PC-9 (cell line): Measurements from ENCODE around the gene ARGLU1.

Experiments used
- EZH2 ChIP-seq: fragments of 200-600 bp; sonication (generic); IDR thresholded peaks from 2 replicates; pipeline ENCODE4 v1.8.0; 2017; ENCODE audit warnings: antibody characterized with exemption, low read depth
- TF ChIP-seq, protein P1 (sequence below): fragments of 200-600 bp; sonication (generic); conservative IDR thresholded peaks from 2 replicates; pipeline ENCODE4 v1.6.1; 2017; ENCODE audit warnings: mixed run types, antibody characterized with exemption, mild to moderate bottlenecking, moderate library complexity

DNA sequence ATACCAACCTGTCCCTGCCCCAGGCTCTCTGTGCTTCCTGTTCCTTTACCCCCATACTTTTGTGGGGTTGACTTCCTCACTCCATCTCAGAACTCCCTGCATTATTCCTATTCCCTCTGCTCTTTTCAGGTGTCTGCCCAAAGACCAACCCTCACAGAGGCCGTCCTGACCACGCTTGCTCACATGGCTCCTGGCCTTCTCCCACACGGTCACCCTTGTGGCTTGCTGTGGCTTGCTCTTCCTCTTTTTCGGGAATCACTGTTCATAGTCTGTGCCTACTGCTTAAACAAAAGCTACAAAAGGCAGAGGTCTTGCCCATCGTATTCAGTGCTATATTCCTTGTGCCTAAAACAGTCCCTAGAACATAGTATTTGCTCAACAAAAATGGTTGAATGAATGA is 25.2 kb upstream of the ARGLU1 start:
- TF ChIP-seq, protein P1, sequence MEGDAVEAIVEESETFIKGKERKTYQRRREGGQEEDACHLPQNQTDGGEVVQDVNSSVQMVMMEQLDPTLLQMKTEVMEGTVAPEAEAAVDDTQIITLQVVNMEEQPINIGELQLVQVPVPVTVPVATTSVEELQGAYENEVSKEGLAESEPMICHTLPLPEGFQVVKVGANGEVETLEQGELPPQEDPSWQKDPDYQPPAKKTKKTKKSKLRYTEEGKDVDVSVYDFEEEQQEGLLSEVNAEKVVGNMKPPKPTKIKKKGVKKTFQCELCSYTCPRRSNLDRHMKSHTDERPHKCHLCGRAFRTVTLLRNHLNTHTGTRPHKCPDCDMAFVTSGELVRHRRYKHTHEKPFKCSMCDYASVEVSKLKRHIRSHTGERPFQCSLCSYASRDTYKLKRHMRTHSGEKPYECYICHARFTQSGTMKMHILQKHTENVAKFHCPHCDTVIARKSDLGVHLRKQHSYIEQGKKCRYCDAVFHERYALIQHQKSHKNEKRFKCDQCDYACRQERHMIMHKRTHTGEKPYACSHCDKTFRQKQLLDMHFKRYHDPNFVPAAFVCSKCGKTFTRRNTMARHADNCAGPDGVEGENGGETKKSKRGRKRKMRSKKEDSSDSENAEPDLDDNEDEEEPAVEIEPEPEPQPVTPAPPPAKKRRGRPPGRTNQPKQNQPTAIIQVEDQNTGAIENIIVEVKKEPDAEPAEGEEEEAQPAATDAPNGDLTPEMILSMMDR: no peak
- no peak for TF ChIP-seq EZH2
